HUDEP-2 (cell line): ENCODE measurements around the gene ZMYND15.

Source experiments
- DNase-seq, 76 experiments: peaks; one replicate each; lab custom pipeline; 2025; ENCODE audit not compliant: unreplicated experiment in 76 of 76; lab: John Stamatoyannopoulos, UW

The ZMYND15 gene

GRCh38 chr17:4715063-4715744 lies 24.4 kb upstream of the ZMYND15 start:
- no peak for DNase-seq

GRCh38 chr17:4716081-4716480 lies 23.6 kb upstream of the ZMYND15 start:
- no peak for DNase-seq

DNA sequence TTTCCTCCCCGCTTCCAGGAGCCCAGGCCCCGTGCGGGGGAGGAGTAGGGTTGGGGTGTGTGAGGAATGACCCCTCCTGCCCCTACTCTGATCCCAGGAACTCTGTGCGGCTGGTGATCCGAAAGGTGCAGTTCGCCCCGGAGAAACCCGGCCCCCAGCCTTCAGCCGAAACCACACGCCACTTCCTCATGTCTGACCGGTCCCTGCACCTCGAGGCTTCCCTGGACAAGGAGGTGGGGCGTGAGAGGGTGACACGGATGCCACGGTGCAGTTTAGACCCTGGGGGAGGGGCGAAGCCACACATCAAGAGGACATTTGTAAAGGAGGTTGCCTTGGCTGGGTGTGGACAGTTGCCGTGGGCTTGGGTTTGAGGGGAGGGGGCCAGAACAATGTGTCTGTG lies 21.8 kb upstream of the ZMYND15 start:
- DNase-seq: no peak

GRCh38 chr17:4718276-4718675 lies 21.4 kb upstream of the ZMYND15 start:
- no peak for DNase-seq

- peak in 1 of 76 experiments; percentile 10 for DNase-seq
Observed at GRCh38 chr17:4719146-4719545, 20.5 kb upstream of the ZMYND15 start.

DNA sequence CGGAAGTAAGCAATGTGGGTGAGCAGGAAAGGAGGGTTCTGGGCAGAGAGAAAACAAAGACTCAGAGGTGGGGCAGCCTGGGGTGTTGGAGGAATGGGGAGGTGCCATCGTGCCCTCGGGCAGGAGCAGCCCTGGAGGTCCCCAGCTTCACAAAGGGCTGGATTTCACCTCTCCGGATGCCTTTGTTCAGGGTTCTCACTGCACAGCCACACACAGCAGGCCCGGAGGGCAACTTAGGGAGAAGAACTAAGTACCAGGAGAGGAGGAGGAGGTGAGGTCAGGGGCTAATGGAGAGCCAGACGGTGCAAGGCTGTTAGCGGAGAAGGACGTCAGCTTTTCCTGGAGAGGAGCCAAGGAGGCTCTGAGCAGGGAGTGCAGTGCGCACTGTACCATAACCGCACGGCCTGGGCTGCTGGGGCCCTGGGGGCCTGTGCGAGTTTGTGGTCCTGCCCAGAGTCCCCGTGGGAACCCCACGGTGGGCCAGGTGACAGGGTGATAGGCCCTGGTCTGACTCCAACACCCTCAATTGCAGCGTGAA lies 19.9 kb upstream of the ZMYND15 start:
- DNase-seq: peak in 16 of 76 experiments; percentile 6 to 78 (median 54)

DNA sequence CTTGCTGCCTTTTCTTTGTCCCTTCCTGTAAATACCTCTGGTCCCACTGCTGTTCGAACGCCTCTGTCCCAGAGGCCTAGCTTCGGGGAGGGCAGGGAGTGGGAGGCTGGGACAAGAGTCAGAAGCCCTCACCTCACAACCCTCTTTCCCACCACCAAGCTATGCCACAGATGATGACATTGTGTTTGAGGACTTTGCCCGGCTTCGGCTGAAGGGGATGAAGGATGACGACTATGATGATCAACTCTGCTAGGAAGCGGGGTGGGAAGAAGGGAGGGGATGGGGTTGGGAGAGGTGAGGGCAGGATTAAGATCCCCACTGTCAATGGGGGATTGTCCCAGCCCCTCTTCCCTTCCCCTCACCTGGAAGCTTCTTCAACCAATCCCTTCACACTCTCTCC lies 18.8 kb upstream of the ZMYND15 start:
- no peak for DNase-seq

- DNase-seq: peak in 73 of 76 experiments; percentile 22 to 93 (median 80)
Observed at GRCh38 chr17:4721203-4722135, 18.2 kb upstream of the ZMYND15 start.

DNA sequence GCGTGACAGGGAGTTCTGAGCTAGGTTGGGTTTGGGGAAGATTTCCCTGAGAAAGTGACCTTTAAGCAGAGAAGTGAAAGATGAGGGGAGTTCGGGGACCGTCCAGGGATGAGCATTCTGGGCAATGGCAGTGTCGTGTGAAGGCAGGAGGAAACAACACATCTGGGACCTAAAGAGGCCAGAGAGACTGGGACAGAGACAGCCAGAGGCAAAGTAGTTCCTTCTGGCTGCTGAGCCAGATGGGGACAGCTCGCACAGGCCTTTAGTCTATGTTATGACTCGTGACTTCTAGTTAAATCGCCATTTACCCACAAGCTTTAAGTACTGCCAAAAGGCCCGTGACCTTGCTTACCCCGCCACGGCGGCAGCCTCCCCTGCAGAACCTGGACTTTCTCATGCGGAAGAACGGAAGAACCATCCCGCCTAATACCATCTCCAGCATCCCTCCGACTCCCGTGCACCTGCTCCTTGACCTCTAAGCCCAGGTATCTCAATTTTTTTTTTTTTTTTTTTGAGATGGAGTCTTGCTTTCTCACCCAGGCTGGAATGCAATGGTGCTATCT lies 16.9 kb upstream of the ZMYND15 start:
- no peak for DNase-seq

GRCh38 chr17:4724650-4725049 lies 15.0 kb upstream of the ZMYND15 start:
- DNase-seq: peak in 10 of 76 experiments; percentile 10 to 23 (median 18)

GRCh38 chr17:4725646-4726310 lies 13.9 kb upstream of the ZMYND15 start:
- no peak for DNase-seq

DNA sequence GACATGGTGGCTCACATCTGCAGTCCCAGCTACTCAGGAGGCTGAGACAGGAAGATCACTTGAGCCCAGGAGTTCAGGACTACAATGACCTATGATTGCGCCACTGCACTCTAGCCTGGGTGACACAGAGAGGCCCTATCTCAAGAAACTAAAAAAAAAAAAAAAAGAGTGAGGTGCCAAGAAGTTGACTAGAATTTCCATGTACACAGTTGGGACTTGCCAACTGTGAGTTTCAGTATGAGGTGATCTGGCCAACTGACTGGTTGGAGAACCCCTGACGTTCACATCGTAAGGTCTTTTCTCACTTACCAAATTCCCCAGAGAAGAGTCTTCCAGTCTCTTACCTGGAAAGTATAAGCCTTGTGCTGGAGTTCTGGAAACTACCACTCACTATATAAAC lies 11.5 kb upstream of the ZMYND15 start:
- DNase-seq: peak in 16 of 76 experiments; percentile 8 to 64 (median 19)

DNA sequence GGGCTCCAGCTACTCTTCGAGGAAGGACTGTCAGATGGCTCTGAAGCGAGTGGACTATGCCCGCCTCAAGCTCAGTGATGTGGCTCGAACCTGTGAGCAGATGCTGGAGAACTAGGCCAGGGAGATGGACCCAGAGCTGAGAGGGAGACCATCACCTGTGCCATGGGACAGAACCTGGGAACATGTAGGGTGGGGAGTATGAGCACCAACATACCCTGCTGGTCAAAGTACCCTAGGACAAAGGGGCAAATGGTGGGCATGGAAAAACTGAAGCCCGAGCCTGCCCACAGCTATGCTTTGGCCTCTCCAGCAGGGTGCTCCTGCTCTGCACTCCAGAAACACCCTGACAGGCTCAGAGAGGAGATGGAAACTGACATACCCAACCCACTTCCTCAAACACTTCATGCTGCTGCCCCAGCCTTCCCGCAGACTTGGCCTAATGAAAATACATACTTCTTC lies 6.5 kb upstream of the ZMYND15 start:
- DNase-seq: peak in 5 of 76 experiments; percentile 12 to 30 (median 22)

GRCh38 chr17:4734857-4735475 lies 4.7 kb upstream of the ZMYND15 start:
- DNase-seq: no peak

DNA sequence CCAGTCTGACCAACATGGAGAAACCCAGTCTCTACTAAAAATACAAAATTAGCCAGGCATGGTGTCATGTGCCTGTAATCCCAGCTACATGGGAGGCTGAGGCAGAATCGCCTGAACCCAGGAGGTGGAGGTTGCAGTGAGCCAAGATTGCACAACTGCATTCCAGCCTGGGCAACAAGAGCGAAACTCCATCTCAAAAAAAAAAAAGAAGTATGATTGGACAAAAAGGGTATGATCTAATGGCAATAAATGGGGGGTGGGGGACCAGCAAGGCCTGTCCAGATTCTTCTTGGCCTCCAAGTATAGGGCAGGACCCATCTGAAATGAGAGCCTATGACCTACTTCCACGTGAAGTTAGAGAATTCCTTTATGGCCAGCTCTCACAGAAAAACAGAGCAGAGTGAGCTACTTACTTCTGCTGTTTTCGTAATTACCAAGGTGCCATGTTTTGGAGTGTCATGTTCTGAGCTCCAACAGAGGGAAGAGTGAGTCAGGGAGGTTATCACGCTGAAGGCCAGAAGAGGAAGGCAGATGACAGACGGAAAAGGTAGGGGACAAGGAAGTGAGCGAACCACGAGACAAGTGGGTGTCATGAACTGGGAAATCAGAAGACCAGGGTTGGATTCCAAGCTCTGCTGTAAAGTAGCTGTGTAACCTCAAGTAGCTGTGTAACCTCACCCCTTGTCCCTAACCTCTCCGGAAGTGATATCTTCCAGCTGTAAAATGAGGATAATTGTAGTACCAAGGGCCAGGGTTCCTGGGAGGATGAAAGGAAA lies 3.6 kb upstream of the ZMYND15 start:
- peak in 1 of 76 experiments; percentile 18 for DNase-seq

GRCh38 chr17:4738136-4739121 lies 1.2 kb upstream of the ZMYND15 start:
- DNase-seq: no peak

DNA sequence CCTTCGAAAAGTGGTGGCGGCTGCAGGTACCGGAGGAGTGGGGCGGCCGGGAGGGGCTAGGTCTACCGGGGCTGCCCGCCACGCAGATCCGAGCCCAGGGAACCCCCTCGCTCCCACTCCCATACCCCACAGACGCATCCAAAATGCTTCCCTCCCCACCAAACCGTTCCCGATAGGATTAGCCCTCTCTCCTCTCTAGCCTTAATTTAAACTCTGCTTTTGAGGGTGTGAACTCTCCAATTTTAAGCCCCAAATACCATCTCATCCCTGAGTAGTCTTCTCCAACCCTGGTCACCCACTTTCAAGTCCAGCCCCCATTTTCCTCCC lies 355 bp downstream of the ZMYND15 start:
- no peak for DNase-seq

GRCh38 chr17:4740584-4740983 lies 951 bp downstream of the ZMYND15 start:
- no peak for DNase-seq
